Progenitor cell of endocrine pancreas (in vitro differentiated cells): Measurements from ENCODE around the gene C1orf21. TPM values are rescaled to one million over a fixed set of nuclear protein-coding genes. Genes with fewer than 3 reads are reported as not detected.

ENCODE experiments used
- DNase-seq: peaks from one replicate; pipeline ENCODE4 v3.0.0; 2021; ENCODE audit warnings: low spot score; ENCODE audit not compliant: unreplicated experiment
- H3K27ac Mint-ChIP-seq: 2 replicates; pipeline ENCODE4 v1.8.0; 2021; ENCODE audit warnings: mild to moderate bottlenecking, moderate library complexity, mixed read lengths
- H3K27me3 Mint-ChIP-seq: 2 replicates; pipeline ENCODE4 v1.8.0; 2021; ENCODE audit warnings: mixed read lengths
- H3K36me3 Mint-ChIP-seq: 2 replicates; pipeline ENCODE4 v1.8.0; 2022; ENCODE audit warnings: mixed read lengths; ENCODE audit not compliant: insufficient read depth
- H3K4me1 Mint-ChIP-seq: 2 replicates; pipeline ENCODE4 v1.8.0; 2021; ENCODE audit warnings: low read depth, mixed read lengths
- H3K4me3 Mint-ChIP-seq: 2 replicates; pipeline ENCODE4 v1.8.0; 2021; ENCODE audit warnings: low read depth, mild to moderate bottlenecking, moderate library complexity, mixed read lengths
- H3K9me3 Mint-ChIP-seq: 2 replicates; pipeline ENCODE4 v1.8.0; 2021; ENCODE audit warnings: low read depth, mixed read lengths
- total RNA-seq: library from RNA; stranded (reverse); gene quantifications from 2 replicates; pipeline ENCODE4 v1.2.1, GENCODE V29; 2021
- TF ChIP-seq, protein P1 (sequence below): fragments of 200-600 bp; sonication (generic); IDR thresholded peaks from one replicate; pipeline ENCODE4 v1.5.0; 2021; ENCODE audit warnings: antibody characterized with exemption, mild to moderate bottlenecking; ENCODE audit not compliant: unreplicated experiment

The C1orf21 gene
- total RNA-seq, 1 donor from 2014 or later, result 10.0 TPM

DNA sequence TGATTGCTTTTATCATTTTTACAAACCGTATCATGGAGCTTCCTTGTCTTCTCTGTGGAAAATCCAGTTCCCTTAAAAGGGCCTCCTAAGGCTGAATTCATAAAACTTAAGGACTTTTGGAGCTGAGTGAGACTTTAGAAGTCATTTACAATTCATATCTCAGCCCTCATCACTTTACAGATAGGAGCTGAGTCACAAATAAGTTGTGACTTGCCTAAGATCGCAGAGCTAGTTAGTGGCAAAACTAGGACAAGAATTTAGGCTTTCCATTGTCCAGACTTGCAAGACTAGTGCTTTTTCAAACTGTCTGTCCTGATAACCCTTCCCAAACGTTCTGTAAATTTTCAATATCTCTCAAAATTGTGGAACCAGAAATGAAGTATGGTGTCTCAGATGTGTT is 37.3 kb downstream of the C1orf21 start:
- no peak overlapping the region for H3K4me3 Mint-ChIP-seq
- no peaks in the 10 kb centered on the region for H3K36me3 Mint-ChIP-seq
- TF ChIP-seq, protein P1, sequence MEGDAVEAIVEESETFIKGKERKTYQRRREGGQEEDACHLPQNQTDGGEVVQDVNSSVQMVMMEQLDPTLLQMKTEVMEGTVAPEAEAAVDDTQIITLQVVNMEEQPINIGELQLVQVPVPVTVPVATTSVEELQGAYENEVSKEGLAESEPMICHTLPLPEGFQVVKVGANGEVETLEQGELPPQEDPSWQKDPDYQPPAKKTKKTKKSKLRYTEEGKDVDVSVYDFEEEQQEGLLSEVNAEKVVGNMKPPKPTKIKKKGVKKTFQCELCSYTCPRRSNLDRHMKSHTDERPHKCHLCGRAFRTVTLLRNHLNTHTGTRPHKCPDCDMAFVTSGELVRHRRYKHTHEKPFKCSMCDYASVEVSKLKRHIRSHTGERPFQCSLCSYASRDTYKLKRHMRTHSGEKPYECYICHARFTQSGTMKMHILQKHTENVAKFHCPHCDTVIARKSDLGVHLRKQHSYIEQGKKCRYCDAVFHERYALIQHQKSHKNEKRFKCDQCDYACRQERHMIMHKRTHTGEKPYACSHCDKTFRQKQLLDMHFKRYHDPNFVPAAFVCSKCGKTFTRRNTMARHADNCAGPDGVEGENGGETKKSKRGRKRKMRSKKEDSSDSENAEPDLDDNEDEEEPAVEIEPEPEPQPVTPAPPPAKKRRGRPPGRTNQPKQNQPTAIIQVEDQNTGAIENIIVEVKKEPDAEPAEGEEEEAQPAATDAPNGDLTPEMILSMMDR, result no peak
- peaks cover 4% of the 10 kb centered on the region for H3K4me1 Mint-ChIP-seq
- no peak overlapping the region for H3K27ac Mint-ChIP-seq
- DNase-seq, result no peak
- peaks cover 4% of the 10 kb centered on the region for H3K27me3 Mint-ChIP-seq
- H3K9me3 Mint-ChIP-seq, result no peaks in the 10 kb centered on the region

DNA sequence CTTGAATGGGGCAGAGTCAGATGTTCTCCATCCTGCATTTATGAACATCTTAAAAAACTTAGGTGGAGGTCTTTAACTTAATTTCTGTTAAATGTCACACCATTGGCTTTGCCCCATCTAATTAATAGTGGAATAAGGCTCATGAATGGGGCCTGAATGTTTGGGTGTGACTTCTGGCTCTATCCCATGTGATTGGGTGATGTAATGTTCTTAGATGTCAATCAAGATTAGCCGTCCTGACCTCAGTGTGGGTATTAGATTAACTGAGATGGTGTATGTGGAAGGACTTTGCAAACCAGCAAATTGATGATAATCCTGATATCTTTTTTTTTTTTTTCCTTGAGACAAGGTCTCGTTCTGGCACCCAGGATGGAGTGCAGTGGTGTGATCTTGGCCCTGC is 38.1 kb downstream of the C1orf21 start:
- TF ChIP-seq, protein P1, result no peak
- H3K27ac Mint-ChIP-seq, result no peak overlapping the region
- H3K9me3 Mint-ChIP-seq, result no peaks in the 10 kb centered on the region
- H3K36me3 Mint-ChIP-seq, result no peaks in the 10 kb centered on the region
- H3K4me3 Mint-ChIP-seq, result no peak overlapping the region
- no peaks in the 10 kb centered on the region for H3K4me1 Mint-ChIP-seq
- H3K27me3 Mint-ChIP-seq, result peaks cover 4% of the 10 kb centered on the region
- no peak for DNase-seq

DNA sequence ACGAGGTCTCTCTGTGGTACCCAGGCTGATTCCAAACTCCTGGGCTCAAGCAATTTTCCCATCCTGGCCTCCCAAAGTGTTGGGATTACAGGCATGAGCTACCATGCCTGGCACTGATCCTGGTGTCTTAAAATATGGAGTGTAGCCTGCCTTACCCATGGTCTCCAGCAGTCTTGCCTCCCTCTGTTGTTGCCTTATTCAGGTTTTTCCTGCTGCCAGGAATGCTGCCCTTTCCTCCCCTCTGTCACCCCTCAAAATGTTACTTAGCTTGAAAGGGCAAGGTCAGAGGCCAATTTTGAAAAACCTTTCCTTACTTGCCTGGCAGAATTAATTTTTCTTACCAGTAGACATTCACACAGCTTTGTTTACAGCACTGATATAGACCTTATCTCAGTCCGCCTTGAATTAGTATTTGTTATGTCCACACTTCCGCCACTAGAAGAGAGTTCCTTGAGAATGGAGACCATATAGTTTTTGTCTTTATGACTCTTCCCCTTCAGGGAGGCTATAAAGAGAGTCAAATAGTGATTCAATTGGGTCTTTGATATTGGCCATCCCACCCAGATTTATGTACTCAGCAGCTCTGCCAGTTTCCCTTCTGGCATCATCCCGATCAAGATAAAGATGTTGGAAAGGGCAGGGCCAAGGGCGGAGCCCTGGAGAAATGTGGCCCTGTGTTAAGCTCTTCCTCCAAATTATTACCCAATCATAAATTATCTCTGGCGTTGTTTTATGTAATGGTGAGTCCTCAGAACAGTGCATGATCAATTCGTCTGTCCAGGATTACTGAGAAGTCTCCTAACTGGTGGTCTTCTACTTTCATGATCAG is 38.8 kb downstream of the C1orf21 start:
- no peaks in the 10 kb centered on the region for H3K36me3 Mint-ChIP-seq
- no peaks in the 10 kb centered on the region for H3K9me3 Mint-ChIP-seq
- H3K4me1 Mint-ChIP-seq, result no peaks in the 10 kb centered on the region
- no peak overlapping the region for H3K4me3 Mint-ChIP-seq
- no peak for DNase-seq
- TF ChIP-seq, protein P1, result no peak
- H3K27ac Mint-ChIP-seq, result no peak overlapping the region
- H3K27me3 Mint-ChIP-seq, result peaks cover 4% of the 10 kb centered on the region

DNA sequence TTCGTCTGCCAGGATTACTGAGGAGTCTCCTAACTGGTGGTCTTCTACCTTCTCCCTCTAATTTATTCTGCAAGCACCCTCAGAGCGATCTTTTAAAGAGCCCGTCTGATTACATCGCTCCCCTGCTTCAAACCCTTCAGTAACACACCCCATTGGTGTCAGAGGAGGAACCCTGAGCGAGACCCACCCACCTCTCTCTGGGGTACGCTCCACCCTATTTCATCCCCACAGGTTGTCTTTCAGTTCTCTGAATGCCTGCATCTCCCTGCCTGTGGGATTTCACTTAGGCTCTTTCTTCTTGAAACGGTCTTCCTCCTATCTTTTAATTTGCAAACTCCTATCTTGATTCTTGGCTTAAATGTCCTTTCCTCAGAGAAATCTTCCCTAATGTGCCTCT is 39.4 kb downstream of the C1orf21 start:
- Mint-ChIP-seq H3K4me3 (no peak overlapping the region), H3K27ac (no peak overlapping the region), H3K36me3 (no peaks in the 10 kb centered on the region), H3K4me1 (no peaks in the 10 kb centered on the region), H3K9me3 (peaks cover under 1% of the 10 kb centered on the region), H3K27me3 (peaks cover 4% of the 10 kb centered on the region)
- TF ChIP-seq, protein P1, result no peak
- no peak for DNase-seq

DNA sequence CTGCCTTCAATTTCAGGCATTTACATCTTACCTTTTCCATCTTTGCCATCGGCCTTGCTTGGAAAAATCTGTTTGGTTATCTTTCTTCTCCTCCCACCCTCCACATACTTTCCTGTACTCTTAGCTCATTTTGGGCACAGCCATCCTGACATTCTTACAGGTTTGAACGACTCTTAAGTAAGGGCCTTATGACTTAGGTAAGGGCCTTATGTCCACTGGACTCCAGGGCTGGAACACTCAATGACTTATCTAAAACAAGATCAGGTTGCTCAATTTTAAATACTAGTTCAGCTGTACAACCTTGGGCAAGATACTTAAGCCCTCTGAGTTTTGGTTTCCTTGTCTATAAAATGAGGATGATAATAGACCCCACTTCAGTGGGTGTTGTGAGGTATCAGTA is 40.9 kb downstream of the C1orf21 start:
- peaks cover 4% of the 10 kb centered on the region for H3K27me3 Mint-ChIP-seq
- no peak overlapping the region for H3K27ac Mint-ChIP-seq
- no peaks in the 10 kb centered on the region for H3K36me3 Mint-ChIP-seq
- H3K9me3 Mint-ChIP-seq, result peaks cover 6% of the 10 kb centered on the region
- no peaks in the 10 kb centered on the region for H3K4me1 Mint-ChIP-seq
- DNase-seq, result no peak
- TF ChIP-seq, protein P1, result no peak
- no peak overlapping the region for H3K4me3 Mint-ChIP-seq
